Skin of body (tissue), 2 donors: ENCODE data around the gene OR13G1. TPM values are rescaled to one million over a fixed set of nuclear protein-coding genes. Genes with fewer than 3 reads are reported as not detected.
"Not testable (repeated sequence)": the region's sequence is repeated elsewhere in the genome, so short reads cannot be mapped to it uniquely, and the experiment has no call there.

Experiments
- DNase-seq: peaks from one replicate; lab custom pipeline; 2025; lab: John Stamatoyannopoulos, UW
- total RNA-seq: library from RNA; depleted of rRNA; stranded (reverse); fragments of >200 nt; gene quantifications from one replicate; pipeline ENCODE4 v1.2.3, GENCODE V29; 2014

Gene OR13G1
- total RNA-seq = not detected

- DNase-seq = no peak
Measured at GRCh38 chr1:247679639-247680038, at the start of gene OR13G1. OR13G1 (minus strand) TSS chr1:247679739; CDS start chr1:247673041, 6,698 bp downstream.

GRCh38 chr1:247721222-247721621 is 41.7 kb upstream of the OR13G1 start:
- DNase-seq = no peak

- DNase-seq = no peak
Measured at GRCh38 chr1:247716546-247716945, 37.0 kb upstream of the OR13G1 start, which contains the start of gene OR6F1. OR6F1 (minus strand) TSS chr1:247716646; CDS start chr1:247712755, 3,891 bp downstream.

GRCh38 chr1:247713753-247714152 is 34.2 kb upstream of the OR13G1 start:
- no peak for DNase-seq

GRCh38 chr1:247710681-247711080 is 31.1 kb upstream of the OR13G1 start:
- DNase-seq = not testable (repeated sequence)

- no peak for DNase-seq
Measured at GRCh38 chr1:247701338-247701737, 21.8 kb upstream of the OR13G1 start.

GRCh38 chr1:247681288-247681897 is 1.9 kb upstream of the OR13G1 start:
- no peak for DNase-seq

- DNase-seq = no peak
Measured at GRCh38 chr1:247680171-247680570, 632 bp upstream of the OR13G1 start.

GRCh38 chr1:247669225-247669624 is 10.3 kb downstream of the OR13G1 start:
- DNase-seq = no peak

GRCh38 chr1:247656221-247656875 is 23.2 kb downstream of the OR13G1 start:
- DNase-seq = no peak

GRCh38 chr1:247653040-247653439 is 26.5 kb downstream of the OR13G1 start:
- no peak for DNase-seq

- DNase-seq = no peak
Measured at GRCh38 chr1:247647864-247648263, 31.7 kb downstream of the OR13G1 start.

- DNase-seq = no peak
Measured at GRCh38 chr1:247646867-247647266, 32.7 kb downstream of the OR13G1 start.

GRCh38 chr1:247642742-247643141 is 36.8 kb downstream of the OR13G1 start:
- DNase-seq = no peak

GRCh38 chr1:247639381-247639981 is 40.1 kb downstream of the OR13G1 start:
- DNase-seq = no peak

- no peak for DNase-seq
Measured at GRCh38 chr1:247638781-247639180, 40.8 kb downstream of the OR13G1 start.

GRCh38 chr1:247638011-247638410 is 41.5 kb downstream of the OR13G1 start:
- DNase-seq = no peak

- DNase-seq = no peak
Measured at GRCh38 chr1:247627951-247628350, 51.6 kb downstream of the OR13G1 start.
